ENCODE results near the gene JCAD.
"Not testable (repeated sequence)": the region's sequence is repeated elsewhere in the genome, so short reads cannot be mapped to it uniquely, and the experiment has no call there.

The JCAD gene

DNA sequence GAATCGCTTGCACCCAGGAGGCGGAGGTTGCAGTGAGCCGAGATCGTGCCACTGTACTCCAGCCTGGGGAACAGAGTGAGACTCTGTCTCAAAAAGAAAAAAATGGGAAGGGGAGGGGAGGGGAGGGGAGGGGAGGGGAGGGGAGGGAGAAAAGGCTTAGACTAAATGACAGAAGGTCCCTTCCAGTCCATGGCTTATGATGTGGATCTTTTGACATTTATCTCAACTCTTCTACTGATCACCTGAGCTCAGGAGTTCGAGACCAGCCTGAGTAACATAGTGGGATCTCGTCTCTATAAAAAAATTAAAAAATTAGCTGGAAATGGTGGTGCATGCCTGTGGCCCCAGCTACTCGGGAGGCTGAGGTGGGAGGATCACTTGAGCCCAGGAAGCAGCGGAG is 34.0 kb downstream of the JCAD start:
- DNase-seq (ENCODE audit: low read depth in 2 of 2), result not testable (repeated sequence)

DNA sequence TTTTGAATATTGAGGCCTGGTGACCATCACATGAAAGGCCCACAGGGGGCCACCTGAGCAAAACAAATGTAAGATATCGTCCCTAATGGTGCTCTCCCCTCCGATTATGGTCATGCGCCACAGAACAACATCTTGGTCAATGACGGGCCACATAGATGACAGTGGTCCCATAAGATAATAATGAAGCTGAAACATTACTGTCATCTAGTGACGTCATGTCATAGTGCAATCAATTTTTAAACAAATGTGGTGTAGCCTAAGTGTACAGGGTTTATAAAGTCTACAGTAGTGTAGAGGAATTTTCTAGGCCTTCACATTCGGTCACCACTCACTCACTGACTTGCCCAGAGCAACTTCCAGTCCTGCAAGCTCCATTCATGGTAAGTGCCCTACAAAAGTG is 36.8 kb downstream of the JCAD start:
- DNase-seq (ENCODE audit: low read depth in 2 of 2), result no peak

DNA sequence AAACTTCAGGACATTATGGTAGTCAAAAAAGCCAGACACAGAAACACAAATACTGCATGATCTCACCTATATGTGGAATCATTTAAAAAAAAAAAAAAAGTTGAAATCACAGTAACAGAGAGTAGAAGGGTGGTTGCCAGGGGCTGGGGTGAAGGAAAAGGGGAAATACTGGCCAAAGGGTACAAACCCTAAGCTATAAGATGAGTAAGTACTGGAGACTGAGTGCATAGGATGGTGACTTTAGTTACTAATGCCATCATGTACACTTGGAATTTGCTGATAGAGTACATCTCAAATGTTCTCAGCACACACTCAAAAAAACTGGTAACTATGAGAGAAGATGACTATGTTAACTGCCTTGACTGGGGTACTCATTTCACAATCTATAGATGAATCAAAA is 39.9 kb downstream of the JCAD start:
- DNase-seq (ENCODE audit: low read depth in 2 of 2), result no peak

DNA sequence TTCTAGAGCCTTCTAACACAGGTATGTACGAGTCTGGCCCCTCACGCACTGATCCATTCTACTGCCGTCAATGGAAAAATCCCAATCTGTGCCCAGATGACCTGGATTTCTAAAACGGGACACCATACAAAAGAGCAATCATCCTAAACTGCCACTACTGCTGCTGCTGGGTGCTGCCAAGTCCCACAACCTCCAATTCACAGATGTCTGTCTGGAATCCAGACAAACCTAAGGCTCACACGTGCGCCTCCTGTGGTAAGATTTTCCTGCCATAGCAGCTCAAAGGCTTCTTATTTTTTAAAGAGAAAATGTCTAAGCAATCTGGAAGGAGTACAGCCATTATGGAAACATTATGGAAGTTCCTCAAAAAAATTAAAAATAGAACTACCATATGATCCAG is 40.9 kb downstream of the JCAD start:
- no peak for DNase-seq (ENCODE audit: low read depth in 2 of 2)

DNA sequence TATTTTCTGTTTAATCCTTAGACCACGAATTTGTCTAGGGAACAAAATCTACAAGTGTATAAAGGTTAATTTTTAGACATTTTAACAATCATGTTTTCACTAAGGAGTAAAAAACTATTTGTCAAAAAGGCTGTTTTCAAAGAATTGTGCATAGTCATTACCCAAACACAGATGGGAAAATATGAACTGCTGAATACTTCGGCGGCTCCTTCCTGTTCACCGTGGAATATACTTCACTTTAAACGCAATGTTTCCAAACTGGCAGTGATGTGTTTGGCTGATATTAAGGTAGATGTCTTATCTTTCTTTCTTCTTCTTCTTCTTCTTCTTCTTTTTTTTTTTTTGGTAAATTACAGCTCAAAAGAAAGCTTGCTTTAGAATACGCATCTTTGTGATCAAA is 41.4 kb downstream of the JCAD start:
- DNase-seq (ENCODE audit: low read depth in 2 of 2), result no peak

DNA sequence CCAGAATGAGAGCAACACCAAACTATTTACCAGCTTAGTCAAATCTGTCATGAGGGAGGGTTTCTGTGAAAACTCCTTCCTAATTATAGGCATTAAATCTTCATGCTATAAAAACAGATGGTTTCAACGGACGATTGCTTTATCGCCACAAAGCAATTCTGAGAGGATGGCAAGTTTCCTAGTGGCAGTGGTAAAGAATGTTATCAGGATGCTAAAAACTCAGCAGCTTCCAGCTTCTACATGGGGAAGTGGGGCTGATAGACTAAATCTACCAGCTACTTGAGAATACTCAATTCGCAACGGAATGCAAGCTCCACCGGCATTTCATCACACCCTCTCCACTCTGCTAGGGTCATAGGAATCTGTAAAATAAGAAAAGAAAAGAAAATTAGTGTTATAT is 41.8 kb downstream of the JCAD start:
- no peak for DNase-seq (ENCODE audit: low read depth in 2 of 2)

DNA sequence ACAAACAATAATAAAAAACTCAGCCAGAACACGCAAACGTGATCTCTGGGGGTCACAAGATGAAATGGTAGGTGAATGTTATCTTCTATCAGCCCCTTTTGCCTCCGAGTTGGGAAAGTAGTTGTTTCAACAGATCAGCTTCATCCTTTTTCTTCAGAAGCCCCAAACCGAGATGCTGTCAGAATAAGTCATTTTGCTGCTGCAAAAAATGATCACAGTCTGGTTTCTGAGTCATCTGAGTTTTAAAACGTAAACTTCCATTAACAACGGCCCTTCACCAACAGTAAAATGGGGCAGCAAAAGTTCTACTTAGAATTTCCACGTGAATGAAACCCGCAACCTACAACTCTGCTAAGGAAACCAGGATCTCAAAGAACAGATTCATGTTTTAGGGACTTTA is 44.9 kb downstream of the JCAD start:
- no peak for DNase-seq (ENCODE audit: low read depth in 2 of 2)

DNA sequence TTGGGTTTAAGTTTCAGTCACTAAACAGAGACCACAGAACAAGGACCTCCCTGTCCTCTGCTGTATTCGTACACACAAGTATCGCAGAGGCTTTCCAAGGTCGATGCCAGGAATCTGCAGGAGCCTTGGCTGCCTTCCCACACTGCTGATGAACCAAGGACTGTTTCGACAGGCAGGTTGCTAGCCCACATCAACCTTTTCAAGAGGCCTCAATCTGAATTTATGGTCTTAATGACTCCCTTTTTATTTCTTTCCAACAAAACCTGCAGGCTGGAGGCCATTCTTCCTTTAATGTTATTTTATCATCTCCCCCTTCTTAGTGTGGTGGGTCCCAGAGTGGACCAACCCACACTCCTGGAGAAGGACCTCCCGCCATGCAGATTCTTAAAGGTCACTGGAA is 45.6 kb downstream of the JCAD start:
- DNase-seq (ENCODE audit: low read depth in 2 of 2), result no peak

DNA sequence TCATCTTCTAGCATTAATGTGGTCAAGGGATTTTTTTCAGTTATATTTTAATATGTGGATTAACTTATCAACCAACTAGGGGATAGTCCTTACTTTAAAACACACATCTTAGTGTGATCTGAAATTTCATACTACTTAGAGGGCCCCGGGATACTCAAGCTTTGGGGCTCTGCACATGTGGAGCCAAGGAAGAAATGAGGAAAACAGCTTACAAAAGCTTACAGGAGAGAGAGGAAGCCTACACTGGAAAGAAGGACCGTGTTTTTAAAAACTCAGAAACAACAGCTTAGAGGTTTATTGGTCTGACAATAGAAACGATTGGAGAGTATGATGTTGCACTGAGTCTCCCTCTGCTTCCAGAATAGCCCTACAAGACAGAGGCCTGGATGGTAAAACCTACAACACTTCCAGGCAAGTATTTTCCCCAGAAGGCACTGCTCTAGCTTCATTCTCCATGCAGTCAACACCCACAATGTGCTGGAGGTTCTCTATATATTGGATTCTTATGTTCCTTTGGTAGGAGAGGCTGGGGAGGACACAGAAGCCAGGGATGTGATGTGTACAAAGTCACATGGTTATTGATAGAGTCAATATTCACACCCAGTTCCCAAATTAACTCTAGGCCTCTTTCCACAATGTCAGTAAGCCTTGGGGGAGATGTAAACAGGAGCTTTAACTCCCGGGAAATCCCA is 47.3 kb downstream of the JCAD start:
- DNase-seq (ENCODE audit: low read depth in 2 of 2), result no peak

DNA sequence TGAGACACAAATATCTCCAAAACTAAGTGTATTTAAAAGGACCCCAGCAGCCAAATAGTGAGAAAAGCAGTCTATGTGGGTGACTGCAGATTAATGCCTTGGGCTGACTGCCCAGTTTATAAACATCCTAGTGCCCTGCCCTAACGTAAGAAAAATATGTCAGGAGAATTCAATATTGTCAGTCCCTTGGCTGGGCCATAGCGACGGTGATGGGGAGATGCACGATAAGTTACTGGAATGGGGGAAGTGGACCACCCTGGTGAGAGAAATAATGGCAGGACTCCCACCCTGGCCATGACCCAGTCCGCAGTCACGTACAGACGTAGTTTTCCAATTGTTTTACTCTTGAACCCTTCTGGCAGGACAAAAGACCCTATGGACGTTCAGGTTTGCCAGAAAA is 48.0 kb downstream of the JCAD start:
- DNase-seq (ENCODE audit: low read depth in 2 of 2), result no peak

DNA sequence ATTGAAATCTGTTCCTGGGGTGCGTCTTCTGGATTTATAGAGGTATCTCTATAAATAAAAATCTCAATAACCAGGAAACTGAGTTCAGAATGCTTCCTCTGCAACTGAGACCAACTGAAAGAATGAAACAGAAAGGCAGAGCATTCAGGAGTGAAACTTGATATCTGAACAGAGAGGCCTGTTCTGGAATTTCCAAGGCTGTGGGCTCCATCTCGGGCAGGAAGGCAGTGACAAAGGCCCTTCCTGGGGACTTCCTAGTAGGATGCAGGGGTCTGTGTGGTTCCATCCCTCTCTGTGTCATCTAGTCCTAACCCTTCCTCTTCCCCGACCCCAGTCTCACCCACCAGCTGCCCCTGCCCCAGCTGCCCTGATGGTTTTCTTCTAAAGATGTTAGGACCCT is 52.0 kb downstream of the JCAD start:
- DNase-seq (ENCODE audit: low read depth in 2 of 2), result no peak

DNA sequence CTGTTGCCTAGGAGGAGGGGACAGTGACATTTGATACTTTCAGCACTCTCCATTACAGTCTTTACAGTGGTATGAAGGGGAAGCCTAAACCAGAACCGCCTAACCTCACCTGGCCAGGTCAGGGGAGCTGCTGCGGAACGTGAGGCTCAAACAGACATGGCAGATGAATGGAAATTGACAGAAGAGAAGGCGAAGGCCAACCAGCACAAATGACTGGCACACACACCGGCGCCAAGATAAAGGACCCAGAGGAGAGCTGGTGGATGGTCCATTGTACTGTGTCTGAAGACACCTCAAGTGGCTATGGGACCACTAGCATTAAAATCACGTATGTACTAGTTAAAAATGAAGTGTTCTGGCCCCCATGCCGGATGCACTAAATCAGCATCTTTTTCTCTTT is 53.0 kb downstream of the JCAD start:
- DNase-seq (ENCODE audit: low read depth in 2 of 2), result no peak

DNA sequence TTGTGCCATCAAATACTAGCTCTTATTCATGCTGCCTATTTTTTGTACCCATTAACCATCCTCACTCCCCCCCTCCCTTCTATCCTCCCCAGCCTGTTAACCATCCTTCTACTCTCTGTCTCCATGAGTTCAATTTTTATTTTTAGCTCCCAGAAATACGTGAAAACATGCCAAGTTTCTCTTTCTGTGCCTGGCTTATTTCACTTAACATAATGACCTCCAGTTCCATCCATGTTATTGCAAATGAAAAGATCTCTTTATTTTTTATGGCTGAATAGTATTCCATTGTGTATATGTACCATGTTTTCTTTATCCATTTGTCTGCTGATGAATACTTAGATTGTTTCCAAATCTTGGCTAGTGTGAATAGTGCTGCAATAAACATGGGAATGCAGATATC is 54.3 kb downstream of the JCAD start:
- DNase-seq (ENCODE audit: low read depth in 2 of 2), result not testable (repeated sequence)

DNA sequence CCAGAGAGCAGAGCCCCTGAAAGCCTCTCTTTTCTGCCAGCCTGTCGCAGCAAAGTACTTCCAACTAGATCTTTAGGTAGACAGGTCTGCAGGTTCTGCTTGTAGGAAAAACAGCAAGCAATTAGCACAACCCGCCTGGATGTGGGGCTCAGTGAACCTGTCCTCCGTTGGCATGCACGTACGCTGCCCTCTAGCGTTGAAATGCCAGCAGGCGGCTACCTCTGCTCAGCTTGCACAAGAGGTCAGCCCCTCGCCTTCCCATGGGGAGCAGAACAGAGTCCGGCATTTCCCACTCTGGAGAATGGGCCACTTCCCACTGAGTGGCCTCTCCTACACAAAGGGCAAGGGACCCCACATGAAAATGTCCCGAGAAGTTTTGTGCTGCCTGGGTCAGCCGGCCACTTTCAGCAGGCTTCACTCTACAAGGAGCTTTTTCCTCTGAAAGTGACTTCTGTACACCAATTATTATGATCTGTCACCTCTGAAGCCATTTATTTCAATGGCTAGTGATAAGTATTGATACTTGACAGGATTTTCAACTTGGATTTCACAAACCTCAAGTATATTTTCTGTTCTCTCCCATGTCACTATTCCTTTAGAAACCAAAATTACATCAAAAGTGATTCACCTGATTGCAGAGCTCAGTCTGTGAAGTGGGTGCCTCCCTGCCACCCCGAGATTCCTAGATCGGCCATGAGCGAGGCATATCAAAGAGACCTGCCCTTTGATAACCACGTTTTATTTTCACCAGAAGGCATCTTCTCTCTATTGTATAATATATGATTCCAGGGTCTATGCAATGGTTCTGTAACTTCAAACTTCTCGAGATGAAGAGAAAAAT is 56.7 kb downstream of the JCAD start:
- peak; percentile 23 to 32 for DNase-seq (ENCODE audit: low read depth in 2 of 2)

DNA sequence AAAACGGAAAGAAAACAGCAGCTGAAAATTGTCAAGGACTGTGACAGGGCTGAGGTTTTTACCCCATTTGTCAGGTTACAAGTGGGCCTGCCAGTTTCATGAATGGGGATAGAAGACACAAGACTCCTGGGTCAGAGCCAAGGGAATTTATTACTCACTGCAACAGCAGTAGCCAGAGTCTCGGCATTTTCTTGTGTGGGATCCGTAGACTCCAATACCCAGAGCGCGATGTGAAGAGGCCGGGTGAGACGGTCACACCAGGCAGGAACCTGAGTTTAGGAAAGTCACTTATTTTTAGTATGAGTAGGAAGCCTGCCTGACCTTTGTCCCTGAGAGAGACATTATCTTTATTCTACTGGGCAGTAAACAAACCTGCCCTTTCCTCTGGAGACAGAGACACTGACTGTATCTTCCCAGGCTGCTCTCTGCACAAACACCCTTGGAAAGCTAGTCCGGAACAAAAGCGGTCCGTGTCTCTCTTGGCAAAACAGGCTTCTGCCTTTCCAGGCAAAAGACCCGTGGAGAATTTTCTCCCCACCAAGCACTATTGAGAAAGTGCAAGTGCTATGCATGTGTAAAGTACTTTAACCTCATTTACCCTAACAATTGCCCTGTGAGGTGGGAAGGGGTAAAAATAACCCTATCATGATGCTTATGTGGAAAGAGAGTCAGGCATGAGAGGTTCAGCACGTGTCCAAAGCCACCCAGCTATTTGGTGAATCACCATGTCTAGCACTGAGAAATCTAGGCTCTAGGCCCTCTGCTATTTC is 58.4 kb downstream of the JCAD start:
- no peak for DNase-seq (ENCODE audit: low read depth in 2 of 2)

DNA sequence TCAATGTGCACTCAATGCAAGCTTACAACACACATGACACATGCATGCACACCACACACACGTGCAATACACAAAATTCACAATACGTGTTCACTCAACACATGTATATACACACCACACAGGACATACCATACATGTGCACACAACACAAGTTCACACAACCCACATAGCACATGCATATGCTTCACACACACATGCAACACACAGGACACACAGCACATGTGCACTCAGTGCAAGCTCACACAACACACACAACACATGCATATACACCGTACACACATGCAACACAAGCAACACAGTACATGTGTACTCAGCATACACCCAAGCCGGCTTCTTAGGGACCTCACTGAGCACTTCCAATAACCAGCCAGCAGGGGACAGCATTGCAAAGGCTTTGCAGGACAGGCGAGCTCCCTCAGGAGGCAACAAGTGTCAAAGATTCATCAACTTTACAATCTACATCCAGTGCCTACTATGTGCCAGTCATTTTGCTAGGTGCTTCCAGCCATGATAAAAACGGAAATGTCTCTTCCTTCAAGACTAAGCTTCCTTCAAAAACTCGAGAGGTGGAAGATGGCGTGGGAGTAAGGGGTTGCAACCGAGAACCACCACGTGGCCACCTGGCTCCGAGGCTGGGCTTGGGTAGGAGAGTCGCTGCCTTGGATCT is 61.1 kb downstream of the JCAD start:
- DNase-seq (ENCODE audit: low read depth in 2 of 2), result peak; percentile 38 to 52

DNA sequence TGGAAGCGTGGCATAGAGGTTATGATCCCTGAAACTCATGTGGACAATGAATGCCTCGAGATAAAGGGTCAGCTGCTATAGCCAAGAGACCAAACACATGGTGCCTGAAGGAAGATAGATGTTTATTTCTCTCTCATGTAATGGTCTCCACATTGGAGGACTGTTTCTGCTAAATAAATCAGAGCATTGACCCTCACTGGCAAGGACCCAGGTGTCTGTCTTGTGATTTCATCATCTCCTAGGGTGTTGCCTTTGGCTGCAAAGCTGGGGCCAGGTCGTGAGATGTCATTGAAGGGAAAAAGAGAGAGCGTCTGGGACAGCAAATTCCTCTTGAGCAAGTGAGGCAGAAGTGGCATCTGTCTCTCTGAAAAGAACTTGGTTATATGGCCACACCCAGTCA is 64.6 kb downstream of the JCAD start:
- no peak for DNase-seq (ENCODE audit: low read depth in 2 of 2)

DNA sequence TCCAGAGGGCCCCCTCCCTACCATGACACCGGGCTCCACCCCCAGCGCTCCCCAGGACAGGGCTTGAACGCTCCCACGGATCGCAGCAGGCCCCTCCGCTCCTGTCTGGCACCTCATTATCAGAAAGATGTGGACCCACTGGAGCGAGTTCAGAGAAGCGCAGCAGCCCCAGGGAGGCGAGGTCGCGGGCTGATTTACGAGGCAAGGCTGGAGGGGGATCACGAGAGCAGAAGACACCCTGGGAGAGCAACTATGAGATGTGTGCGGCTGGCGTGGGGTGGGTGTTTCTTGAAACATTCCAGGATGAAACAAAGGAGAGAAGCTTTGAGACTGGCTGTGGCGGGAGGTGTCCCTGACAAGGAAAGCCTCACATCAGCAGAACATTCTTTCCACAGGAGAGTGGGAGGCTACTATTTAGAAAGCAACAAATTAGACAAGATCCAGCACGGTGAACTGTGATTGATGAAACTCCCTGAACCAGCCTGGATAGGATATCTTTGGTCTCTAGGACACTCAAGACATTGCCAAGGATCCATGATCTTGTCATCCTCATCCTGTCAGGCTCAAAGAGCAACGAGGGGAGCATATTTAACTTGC is 66.0 kb downstream of the JCAD start:
- DNase-seq (ENCODE audit: low read depth in 2 of 2), result no peak

DNA sequence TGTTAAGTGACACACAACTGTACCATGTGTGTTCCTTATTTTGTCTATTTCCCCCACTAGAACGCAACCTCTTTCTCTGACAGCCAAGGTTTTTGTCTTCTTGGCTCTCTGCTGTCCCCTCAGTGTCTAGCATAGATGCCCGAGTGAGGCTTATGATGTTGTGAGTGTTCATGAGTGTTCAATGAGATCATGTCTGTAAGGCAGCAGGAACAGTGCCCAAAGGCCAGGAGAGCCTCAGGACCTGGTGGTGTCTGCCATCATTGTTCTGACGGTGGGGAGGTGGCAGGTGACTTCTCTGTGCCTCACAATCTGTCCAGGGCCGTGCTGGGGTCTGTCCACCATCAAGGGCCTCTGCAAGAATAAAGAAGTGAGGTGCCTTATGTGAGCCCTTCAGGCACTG is 66.5 kb downstream of the JCAD start:
- DNase-seq (ENCODE audit: low read depth in 2 of 2), result no peak

DNA sequence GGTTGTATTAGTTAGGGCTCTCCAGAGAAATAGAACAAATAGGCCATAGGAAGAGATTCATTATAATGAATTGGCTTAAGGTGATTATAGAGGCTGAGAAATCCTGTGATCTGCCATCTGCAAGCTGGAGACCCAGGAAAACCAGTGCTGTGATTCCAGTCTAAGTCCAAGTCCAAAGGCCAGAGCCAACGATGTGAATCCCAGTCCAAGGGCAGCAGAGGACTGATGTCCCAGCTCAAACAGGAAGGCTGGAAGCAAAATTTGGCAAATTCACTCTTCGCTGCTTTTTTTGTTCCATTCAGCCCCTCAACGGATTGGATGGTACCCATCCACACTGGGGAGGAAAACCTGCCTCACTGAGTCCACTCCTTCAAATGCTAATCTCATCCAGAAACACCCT is 68.0 kb downstream of the JCAD start:
- no peak for DNase-seq (ENCODE audit: low read depth in 2 of 2)

DNA sequence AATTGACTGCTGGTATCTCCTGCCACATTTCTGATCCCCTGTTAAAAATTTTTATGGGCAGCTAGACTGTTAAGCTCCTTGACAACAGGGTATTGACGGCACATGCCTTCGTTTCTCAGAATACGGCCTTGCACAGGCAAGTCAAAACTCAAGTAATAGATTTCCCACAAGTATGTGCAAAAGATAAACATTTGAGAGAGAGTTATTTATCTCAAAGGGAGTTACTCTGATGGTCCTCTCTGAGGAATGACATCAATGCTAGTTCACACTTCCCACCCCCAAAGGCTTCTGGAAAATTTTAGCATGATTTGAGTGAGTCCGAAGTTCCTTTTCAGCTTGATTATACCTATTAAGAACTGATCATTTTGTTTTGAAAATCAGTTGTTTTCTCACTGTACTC is 71.9 kb downstream of the JCAD start:
- DNase-seq (ENCODE audit: low read depth in 2 of 2), result no peak
